ENCODE results near the gene PCTP.

Gene PCTP

GRCh38 chr17:55794725-55795482 lies 44.1 kb downstream of the PCTP start:
- no peak for DNase-seq (ENCODE audit: low read depth)

DNA sequence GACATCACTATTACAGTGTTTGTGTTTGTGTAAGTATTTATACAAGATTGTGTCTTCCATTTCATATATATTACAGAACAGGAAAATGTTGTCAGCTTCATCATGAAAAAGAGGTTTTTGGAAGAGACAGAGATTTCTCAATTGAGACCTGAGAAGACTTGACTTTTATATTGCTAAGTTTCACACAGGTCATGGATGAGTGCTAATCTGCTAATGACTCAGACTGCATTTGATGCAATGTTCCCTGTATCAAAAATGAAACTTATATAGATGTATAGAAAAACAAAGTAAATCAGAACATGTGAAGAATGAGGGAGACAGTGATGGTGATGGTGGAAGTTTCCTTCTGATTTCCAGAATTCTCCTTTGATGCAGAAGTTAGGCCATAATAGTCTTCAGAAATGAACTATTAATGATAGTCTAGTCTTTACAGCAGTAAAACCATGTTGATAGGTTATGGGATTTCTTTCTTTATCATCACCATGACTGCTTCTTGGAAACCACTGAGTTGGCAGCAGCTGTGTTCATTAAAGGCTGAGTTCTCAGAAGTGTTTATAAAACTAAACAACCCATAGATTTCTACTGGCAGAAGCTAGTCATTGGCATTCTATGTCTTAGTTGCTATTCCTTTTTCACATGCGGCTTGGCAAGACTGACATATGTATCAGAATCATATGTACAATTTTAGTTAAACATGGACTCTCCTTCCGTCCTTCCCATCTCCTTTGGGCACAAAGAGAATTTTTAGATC lies 56.1 kb downstream of the PCTP start:
- no peak for DNase-seq (ENCODE audit: low read depth)

DNA sequence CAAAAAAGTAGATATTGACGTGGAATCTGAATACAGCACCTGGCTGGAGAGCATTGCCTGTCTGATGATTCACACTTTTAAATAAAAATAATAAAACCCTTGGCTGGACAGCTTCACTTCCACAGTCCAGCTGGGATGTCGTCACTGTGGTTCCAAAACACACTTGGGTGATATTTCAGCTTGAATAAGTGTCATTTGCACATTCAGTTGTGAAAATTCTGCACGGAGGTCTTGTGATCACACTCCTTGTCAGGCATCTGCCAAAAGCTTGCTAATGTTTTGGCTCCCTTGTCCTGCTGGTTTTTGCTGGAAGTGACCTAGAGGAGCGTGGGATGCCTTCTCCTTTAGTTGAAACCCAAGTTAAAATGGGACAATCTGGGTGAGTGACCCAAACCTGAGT lies 60.7 kb downstream of the PCTP start:
- no peak for DNase-seq (ENCODE audit: low read depth)

DNA sequence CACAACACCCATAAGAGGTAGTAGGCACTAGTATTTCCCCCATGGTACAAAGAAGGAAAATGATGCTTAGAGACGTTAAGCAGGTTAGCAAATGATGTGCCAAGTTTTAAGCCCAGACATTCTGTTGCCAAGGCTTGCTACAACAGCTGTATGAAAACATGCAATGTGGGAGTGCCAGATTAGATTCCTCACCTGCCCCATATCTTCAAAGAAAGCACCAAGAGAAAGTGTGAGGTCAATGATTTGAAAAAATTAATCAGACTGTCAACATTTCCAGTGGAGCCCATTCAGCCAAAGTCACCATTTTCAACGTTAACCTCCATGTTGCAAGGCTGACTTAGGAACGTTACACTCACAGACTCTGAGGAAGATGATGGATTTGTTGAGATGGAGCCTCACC lies 61.5 kb downstream of the PCTP start:
- DNase-seq (ENCODE audit: low read depth): no peak

DNA sequence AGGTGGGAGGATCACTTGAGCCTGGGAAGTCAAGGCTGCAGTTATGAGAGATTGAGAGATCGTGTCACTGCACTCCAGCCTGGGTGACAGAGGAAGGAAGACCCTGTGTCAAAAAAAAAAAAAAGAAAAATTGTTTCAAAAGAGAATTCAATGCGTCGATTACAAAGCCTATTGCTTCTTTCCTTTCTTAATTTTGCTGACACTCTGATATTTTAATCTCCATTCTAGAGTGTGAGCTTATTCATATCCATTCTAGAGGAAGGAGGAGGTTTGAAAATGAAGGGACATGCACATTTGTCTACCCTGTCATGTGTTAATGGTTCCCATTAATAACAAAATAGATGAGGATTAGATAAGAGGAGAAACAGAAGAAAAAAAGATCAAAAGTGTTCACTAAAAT lies 63.1 kb downstream of the PCTP start:
- DNase-seq (ENCODE audit: low read depth): no peak

GRCh38 chr17:55814377-55814776 lies 63.5 kb downstream of the PCTP start:
- DNase-seq (ENCODE audit: low read depth): no peak

GRCh38 chr17:55816532-55817396 lies 65.9 kb downstream of the PCTP start:
- no peak for DNase-seq (ENCODE audit: low read depth)

GRCh38 chr17:55817397-55817709 lies 66.5 kb downstream of the PCTP start:
- DNase-seq (ENCODE audit: low read depth): no peak

DNA sequence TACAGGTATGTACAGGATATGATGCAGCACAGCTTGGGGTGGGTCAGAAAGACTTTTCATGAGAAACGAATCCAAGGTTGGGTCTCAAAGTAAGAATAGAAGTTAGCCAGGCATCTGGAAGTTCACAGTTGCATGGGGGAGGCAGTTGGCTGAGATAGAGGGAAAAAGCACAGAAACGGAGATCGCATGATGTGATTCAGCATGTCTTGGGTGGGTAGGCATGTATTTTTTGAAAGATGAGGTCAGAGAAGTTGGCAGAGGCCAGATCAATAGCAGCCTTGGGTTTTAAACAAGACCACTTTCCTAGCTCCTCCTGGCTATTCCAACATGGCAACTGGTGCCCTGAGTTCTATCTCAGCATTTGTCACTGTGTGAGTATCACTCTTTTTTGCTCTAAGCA lies 67.2 kb downstream of the PCTP start:
- DNase-seq (ENCODE audit: low read depth): no peak

DNA sequence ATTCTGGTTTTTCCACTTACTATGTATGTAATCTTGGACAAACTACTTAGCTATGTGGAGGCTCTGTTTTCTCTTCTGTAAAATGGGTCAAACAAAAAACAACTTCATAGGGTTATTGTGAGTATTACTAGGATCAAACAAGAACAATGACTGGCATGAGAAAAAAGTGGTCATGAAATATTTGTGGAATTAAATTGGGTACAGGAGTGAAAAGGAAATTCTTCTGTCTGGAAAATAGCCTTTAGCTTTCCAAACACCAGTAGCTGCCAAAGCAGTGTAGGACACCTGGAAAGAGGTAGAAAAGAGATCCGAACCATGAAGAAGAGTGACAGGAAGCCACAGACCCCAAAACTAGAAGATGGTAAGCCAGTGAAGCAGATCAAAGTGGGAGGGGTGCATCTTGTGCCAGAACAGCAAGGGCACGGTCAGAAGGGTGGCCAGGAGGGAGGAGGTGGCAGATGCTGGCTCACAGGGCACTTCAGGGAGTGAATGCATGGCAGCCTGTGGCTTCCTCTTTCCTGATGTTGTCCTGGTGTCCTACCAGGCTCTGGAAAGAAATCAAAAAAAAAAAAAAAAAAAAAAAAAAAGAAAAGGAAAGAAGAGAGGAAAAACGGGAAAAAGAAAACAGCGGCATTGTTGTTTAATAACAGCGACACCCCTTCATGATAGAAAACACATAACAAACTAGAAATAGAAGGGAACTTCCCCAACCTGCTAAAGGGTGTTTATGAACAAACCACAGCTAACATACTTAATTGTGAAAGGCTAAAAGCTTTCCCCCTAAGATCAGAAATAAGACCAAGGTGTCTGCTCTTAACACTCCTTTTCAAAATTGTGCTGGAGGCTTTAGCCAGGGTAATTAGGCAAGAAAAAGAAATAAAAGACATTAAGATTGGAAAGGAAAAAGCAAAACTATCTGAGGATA lies 67.9 kb downstream of the PCTP start:
- DNase-seq (ENCODE audit: low read depth): no peak

- no peak for DNase-seq (ENCODE audit: low read depth)
Observed at GRCh38 chr17:55820675-55821074, 69.8 kb downstream of the PCTP start.

GRCh38 chr17:55822028-55822427 lies 71.2 kb downstream of the PCTP start:
- DNase-seq (ENCODE audit: low read depth): no peak

GRCh38 chr17:55825213-55825612 lies 74.4 kb downstream of the PCTP start:
- no peak for DNase-seq (ENCODE audit: low read depth)
